ENCODE data around the gene CNTNAP2. TPM values are rescaled to one million over a fixed set of nuclear protein-coding genes. Genes with fewer than 3 reads are reported as not detected.

The CNTNAP2 gene
- total RNA-seq, 6 experiments from 2014 or later = 1.8 to 8.1 (median 3.9) TPM

DNA sequence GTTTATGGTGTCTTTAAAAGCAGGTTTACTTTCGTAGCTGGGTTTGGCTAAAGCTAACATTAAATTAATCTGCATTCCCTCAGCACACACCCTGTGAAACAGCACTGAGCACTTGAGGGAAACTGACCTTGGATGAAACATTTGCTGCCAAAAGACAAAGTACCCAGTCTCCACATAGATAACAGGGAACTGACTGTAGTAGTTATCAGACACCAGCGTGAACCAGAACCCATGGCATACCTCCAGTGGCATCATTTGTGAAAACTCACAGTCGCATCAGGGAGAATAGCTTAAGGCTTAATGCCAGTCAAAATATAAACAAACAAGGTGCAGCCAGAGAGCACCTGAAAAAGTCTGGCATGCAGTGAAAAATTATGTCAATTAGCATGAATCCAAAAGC lies 2116.2 kb downstream of the CNTNAP2 start:
- no peak for DNase-seq
- no peaks in the 10 kb centered on the region for H3K4me1 ChIP-seq
- intact Hi-C loops (cut with DNase I) = no loop called here
- no peaks in the 10 kb centered on the region for H3K9me3 ChIP-seq
- H3K27ac ChIP-seq = no peak overlapping the region
- no peaks in the 10 kb centered on the region for H3K36me3 ChIP-seq
- H3K4me3 ChIP-seq = no peak overlapping the region
- ATAC-seq = no peak
- TF ChIP-seq, protein P1, sequence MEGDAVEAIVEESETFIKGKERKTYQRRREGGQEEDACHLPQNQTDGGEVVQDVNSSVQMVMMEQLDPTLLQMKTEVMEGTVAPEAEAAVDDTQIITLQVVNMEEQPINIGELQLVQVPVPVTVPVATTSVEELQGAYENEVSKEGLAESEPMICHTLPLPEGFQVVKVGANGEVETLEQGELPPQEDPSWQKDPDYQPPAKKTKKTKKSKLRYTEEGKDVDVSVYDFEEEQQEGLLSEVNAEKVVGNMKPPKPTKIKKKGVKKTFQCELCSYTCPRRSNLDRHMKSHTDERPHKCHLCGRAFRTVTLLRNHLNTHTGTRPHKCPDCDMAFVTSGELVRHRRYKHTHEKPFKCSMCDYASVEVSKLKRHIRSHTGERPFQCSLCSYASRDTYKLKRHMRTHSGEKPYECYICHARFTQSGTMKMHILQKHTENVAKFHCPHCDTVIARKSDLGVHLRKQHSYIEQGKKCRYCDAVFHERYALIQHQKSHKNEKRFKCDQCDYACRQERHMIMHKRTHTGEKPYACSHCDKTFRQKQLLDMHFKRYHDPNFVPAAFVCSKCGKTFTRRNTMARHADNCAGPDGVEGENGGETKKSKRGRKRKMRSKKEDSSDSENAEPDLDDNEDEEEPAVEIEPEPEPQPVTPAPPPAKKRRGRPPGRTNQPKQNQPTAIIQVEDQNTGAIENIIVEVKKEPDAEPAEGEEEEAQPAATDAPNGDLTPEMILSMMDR (IDR thresholded peaks at IDR 0.05) = no peak
- TF ChIP-seq POLR2A (IDR thresholded peaks at IDR 0.05) = no peak
- WGBS (ENCODE audit: insufficient coverage, low coverage, low lambda C conversion rate, missing lambda C conversion rate) = 81% methylated on average over 3 of the region's 3 CpGs
- H3K27me3 ChIP-seq = no peaks in the 10 kb centered on the region

DNA sequence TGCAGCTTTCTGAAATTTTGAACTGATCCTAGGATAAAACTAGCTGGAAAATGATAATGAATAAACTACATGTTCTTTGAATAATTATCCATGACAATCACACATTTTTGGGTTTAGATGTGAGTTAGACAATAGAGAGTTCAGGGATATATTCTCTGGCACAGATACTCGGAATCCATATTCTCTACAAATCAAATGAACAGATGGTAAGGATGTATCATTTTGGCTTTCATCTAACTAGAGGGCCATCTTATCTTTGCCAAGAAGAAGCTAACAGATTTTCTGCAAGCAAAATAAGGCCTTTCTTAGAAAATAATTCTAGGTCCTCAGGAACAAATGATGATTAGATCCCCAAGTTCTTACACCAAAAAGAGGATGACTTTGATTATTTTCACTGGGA lies 2118.1 kb downstream of the CNTNAP2 start:
- no peak for TF ChIP-seq POLR2A (IDR thresholded peaks at IDR 0.05)
- TF ChIP-seq, protein P1 (IDR thresholded peaks at IDR 0.05) = no peak
- no peak overlapping the region for H3K4me3 ChIP-seq
- H3K36me3 ChIP-seq = no peaks in the 10 kb centered on the region
- WGBS (ENCODE audit: insufficient coverage, low coverage, low lambda C conversion rate, missing lambda C conversion rate) = 53% methylated on average over 1 of the region's 1 CpG
- no peak for DNase-seq
- intact Hi-C loops (cut with DNase I) = no loop called here
- H3K27ac ChIP-seq = no peak overlapping the region
- no peaks in the 10 kb centered on the region for H3K4me1 ChIP-seq
- no peaks in the 10 kb centered on the region for H3K27me3 ChIP-seq
- no peaks in the 10 kb centered on the region for H3K9me3 ChIP-seq
- no peak for ATAC-seq

- no peaks in the 10 kb centered on the region for H3K9me3 ChIP-seq
- no peak overlapping the region for H3K4me3 ChIP-seq
- no peak overlapping the region for H3K27ac ChIP-seq
- intact Hi-C loops (cut with DNase I) = no loop called here
- no peaks in the 10 kb centered on the region for H3K27me3 ChIP-seq
- DNase-seq (no peak), ATAC-seq (peak in 2 of 4 donors; percentile 40 to 59)
- H3K36me3 ChIP-seq = no peaks in the 10 kb centered on the region
- TF ChIP-seq, protein P1 (IDR thresholded peaks at IDR 0.05) = no peak
- no peak for TF ChIP-seq POLR2A (IDR thresholded peaks at IDR 0.05)
- H3K4me1 ChIP-seq = no peaks in the 10 kb centered on the region
- WGBS (ENCODE audit: insufficient coverage, low coverage, low lambda C conversion rate, missing lambda C conversion rate) = 32% methylated on average over 1 of the region's 1 CpG
Observed at GRCh38 chr7:148238761-148239325, 2122.2 kb downstream of the CNTNAP2 start.

DNA sequence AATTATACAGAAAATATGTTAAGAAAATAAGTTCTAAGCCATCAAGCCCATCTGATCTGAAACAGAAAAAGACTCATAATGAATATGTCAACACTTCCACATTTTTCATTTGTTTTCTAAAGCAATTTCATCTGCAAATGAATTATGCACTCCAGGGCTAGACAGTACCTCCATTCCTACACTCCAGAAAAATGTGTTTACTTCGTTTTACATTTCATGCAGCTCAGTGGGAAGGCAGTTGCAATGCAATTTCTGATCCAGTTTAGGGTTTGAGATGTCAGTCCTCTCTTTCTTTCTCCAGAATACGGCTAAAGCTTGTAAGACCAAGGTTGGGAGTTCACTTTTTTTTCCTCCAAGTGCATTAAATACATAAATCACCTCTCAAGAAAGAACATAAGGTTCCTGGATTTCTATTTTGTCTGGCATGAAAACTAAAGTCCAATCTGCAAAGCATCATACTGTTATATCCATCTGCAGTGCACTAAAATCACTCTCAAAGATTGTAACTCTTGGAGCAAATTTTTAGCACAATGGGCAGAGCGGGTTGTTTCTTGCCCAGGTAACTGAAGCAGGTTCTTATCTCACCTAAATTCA lies 2125.2 kb downstream of the CNTNAP2 start:
- H3K27me3 ChIP-seq = no peaks in the 10 kb centered on the region
- DNase-seq (no peak), ATAC-seq (no peak)
- no peaks in the 10 kb centered on the region for H3K9me3 ChIP-seq
- H3K36me3 ChIP-seq = no peaks in the 10 kb centered on the region
- H3K4me1 ChIP-seq = no peaks in the 10 kb centered on the region
- H3K27ac ChIP-seq = no peak overlapping the region
- intact Hi-C loops (cut with DNase I) = no loop called here
- no peak overlapping the region for H3K4me3 ChIP-seq
- no peak for TF ChIP-seq POLR2A (IDR thresholded peaks at IDR 0.05)
- TF ChIP-seq, protein P1 (IDR thresholded peaks at IDR 0.05) = no peak
- WGBS (ENCODE audit: insufficient coverage, low coverage, low lambda C conversion rate, missing lambda C conversion rate) = 38% methylated on average over 3 of the region's 3 CpGs
